ENCODE data around the gene GSX1. TPM values are rescaled to one million over a fixed set of nuclear protein-coding genes. Genes with fewer than 3 reads are reported as not detected.

Gene GSX1
- total and polyA plus RNA-seq, 2 donors (not counting 3 experiments of a cell fraction or from before 2014, with no cell fraction given) = not detected

- BruUV-seq (replicated peaks) = no TSS peak
- H2AFZ ChIP-seq (ENCODE audit: low read depth, low read length) = no peak overlapping the region
- DNase-seq (ENCODE audit: low read depth, low spot score) (no peak), FAIRE-seq (no peak)
- H3K27ac ChIP-seq (ENCODE audit: insufficient read depth, low read depth, low read length) = no peak overlapping the region
- intact Hi-C loops (cut with micrococcal nuclease) (no loop called here), dilution Hi-C loops (cut with MboI; ENCODE audit: extremely low pct_ligation_motif_present, low sequenced_read_pairs) (no loop called here)
- no peaks in the 10 kb centered on the region for H3K36me3 ChIP-seq (ENCODE audit: control insufficient read depth in 2 of 2, extremely low read depth in 1 of 2, insufficient read depth in 2 of 2, low read length in 2 of 2)
- H3K9me3 ChIP-seq (replicated peaks; ENCODE audit: control insufficient read depth, insufficient read depth, low read length) = no peaks in the 10 kb centered on the region
- TF ChIP-seq POLR2A (IDR thresholded peaks at IDR 0.05; ENCODE audit: low read depth, low read length) = no peak
- POLR2A ChIA-PET = no interaction called here
- H4K20me1 ChIP-seq (replicated peaks; ENCODE audit: control insufficient read depth, extremely low read depth, insufficient read depth, low read length) = no peaks in the 10 kb centered on the region
- H3K27me3 ChIP-seq (ENCODE audit: control insufficient read depth in 2 of 2, insufficient read depth in 2 of 2, low read length in 2 of 2) = peaks cover 4 to 11% of the 10 kb centered on the region in 2 experiments
- H3K9ac ChIP-seq (replicated peaks; ENCODE audit: extremely low read depth, insufficient read depth, low read length) = no peak overlapping the region
- no peaks in the 10 kb centered on the region for H3K4me1 ChIP-seq (ENCODE audit: control insufficient read depth, extremely low read depth, insufficient read depth, low read length)
- H3K79me2 ChIP-seq (ENCODE audit: control insufficient read depth, insufficient read depth, low read length) = no peaks in the 10 kb centered on the region
- H3K4me3 ChIP-seq (replicated peaks in 1 of 3; ENCODE audit: insufficient read depth in 1 of 3, low read depth in 1 of 3, low read length in 3 of 3) = no peak overlapping the region
- no peak overlapping the region for H3K4me2 ChIP-seq (ENCODE audit: insufficient read depth, low read length)
- CTCF ChIA-PET = interaction anchor here (3.1 kb wide), 1 partner anchor 18 kb away, joined by 15 read pairs; no protein-coding TSS in a partner anchor
- no peaks in the 10 kb centered on the region for H3K9me1 ChIP-seq (replicated peaks; ENCODE audit: control insufficient read depth, extremely low read depth, insufficient read depth, low read length)
These were observed 16.7 kb downstream of the GSX1 start for GRCh38 chr13:27808851-27809550.

- no peaks in the 10 kb centered on the region for H4K20me1 ChIP-seq (replicated peaks; ENCODE audit: control insufficient read depth, extremely low read depth, insufficient read depth, low read length)
- no peak overlapping the region for H3K27ac ChIP-seq (ENCODE audit: insufficient read depth, low read depth, low read length)
- no peak for FAIRE-seq
- BruUV-seq (replicated peaks) = no TSS peak
- ChIA-PET POLR2A (no interaction called here), CTCF (interaction anchor here (2.9 kb wide), 1 partner anchor 16 kb away, joined by 17 read pairs; no protein-coding TSS in a partner anchor)
- no peak for DNase-seq (ENCODE audit: low read depth, low spot score)
- no peaks in the 10 kb centered on the region for H3K4me1 ChIP-seq (ENCODE audit: control insufficient read depth, extremely low read depth, insufficient read depth, low read length)
- no peak overlapping the region for H3K4me2 ChIP-seq (ENCODE audit: insufficient read depth, low read length)
- H3K4me3 ChIP-seq (replicated peaks in 1 of 3; ENCODE audit: insufficient read depth in 1 of 3, low read depth in 1 of 3, low read length in 3 of 3) = no peak overlapping the region
- no peaks in the 10 kb centered on the region for H3K9me3 ChIP-seq (replicated peaks; ENCODE audit: control insufficient read depth, insufficient read depth, low read length)
- intact Hi-C loops (cut with micrococcal nuclease) (no loop called here), dilution Hi-C loops (cut with MboI; ENCODE audit: extremely low pct_ligation_motif_present, low sequenced_read_pairs) (no loop called here)
- H3K9ac ChIP-seq (replicated peaks; ENCODE audit: extremely low read depth, insufficient read depth, low read length) = no peak overlapping the region
- H3K36me3 ChIP-seq (ENCODE audit: control insufficient read depth in 2 of 2, extremely low read depth in 1 of 2, insufficient read depth in 2 of 2, low read length in 2 of 2) = no peaks in the 10 kb centered on the region
- no peaks in the 10 kb centered on the region for H3K79me2 ChIP-seq (ENCODE audit: control insufficient read depth, insufficient read depth, low read length)
- no peak for TF ChIP-seq POLR2A (IDR thresholded peaks at IDR 0.05; ENCODE audit: low read depth, low read length)
- no peak for TF ChIP-seq EZH2 (IDR thresholded peaks at IDR 0.05; ENCODE audit: borderline replicate concordance, low read depth, low read length, severe bottlenecking)
- TF ChIP-seq, protein P1, sequence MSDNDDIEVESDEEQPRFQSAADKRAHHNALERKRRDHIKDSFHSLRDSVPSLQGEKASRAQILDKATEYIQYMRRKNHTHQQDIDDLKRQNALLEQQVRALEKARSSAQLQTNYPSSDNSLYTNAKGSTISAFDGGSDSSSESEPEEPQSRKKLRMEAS (IDR thresholded peaks at IDR 0.05; ENCODE audit: insufficient read depth, insufficient read length) = no peak
- no peak for TF ChIP-seq JUN (IDR thresholded peaks at IDR 0.05; ENCODE audit: borderline replicate concordance, insufficient read depth, insufficient read length, low read depth)
- no peak for TF ChIP-seq CTCF (IDR thresholded peaks at IDR 0.05; ENCODE audit: extremely low read depth in 1 of 2, insufficient read depth in 1 of 2, low read depth in 1 of 2, low read length in 2 of 2)
- no peak for TF ChIP-seq MYC (IDR thresholded peaks at IDR 0.05; ENCODE audit: low read depth, low read length)
- no peak for TF ChIP-seq POLR2AphosphoS5 (IDR thresholded peaks at IDR 0.05; ENCODE audit: insufficient read depth, low read depth, low read length)
- TF ChIP-seq FOS (IDR thresholded peaks at IDR 0.05; ENCODE audit: borderline replicate concordance, insufficient read depth, low read length) = no peak
- TF ChIP-seq GATA2 (IDR thresholded peaks at IDR 0.05; ENCODE audit: insufficient read depth, insufficient read length, low read depth, low read length) = no peak
- no peak overlapping the region for H2AFZ ChIP-seq (ENCODE audit: low read depth, low read length)
- H3K27me3 ChIP-seq (ENCODE audit: control insufficient read depth in 2 of 2, insufficient read depth in 2 of 2, low read length in 2 of 2) = peaks cover 4 to 9% of the 10 kb centered on the region in 2 experiments
- no peaks in the 10 kb centered on the region for H3K9me1 ChIP-seq (replicated peaks; ENCODE audit: control insufficient read depth, extremely low read depth, insufficient read depth, low read length)
These were observed 17.7 kb downstream of the GSX1 start for GRCh38 chr13:27810009-27810408.

All from endothelial cell of umbilical vein (primary cell).